GM23338 (cell line): ENCODE results near the gene GPD2. TPM values are rescaled to one million over a fixed set of nuclear protein-coding genes. Genes with fewer than 3 reads are reported as not detected.

ENCODE experiments used
- ATAC-seq: fragments of 200-7000 bp; cut with Tn5 transposase; 3 replicates; pipeline ENCODE4 v1.9.1; 2020
- DNase-seq: peaks from one replicate; pipeline ENCODE4 v3.0.0-alpha.2; 2015; ENCODE audit warnings: low spot score
- H2AFZ ChIP-seq: fragments of 200-600 bp; sonication (generic); 2 replicates; pipeline ENCODE4 v1.8.0; 2016; ENCODE audit warnings: antibody characterized with exemption, mild to moderate bottlenecking, moderate library complexity
- H3F3A ChIP-seq: fragments of 200-600 bp; sonication (generic); replicated peaks from 2 replicates; pipeline ENCODE4 v1.8.0; 2017; ENCODE audit warnings: antibody characterized with exemption, mixed run types, low read depth
- H3K27ac ChIP-seq: fragments of 200-600 bp; sonication (generic); 2 replicates; pipeline ENCODE4 v1.6.1; 2016; ENCODE audit warnings: low read depth
- H3K27me3 ChIP-seq: fragments of 200-600 bp; sonication (generic); 2 replicates; pipeline ENCODE4 v1.8.0; 2016; ENCODE audit warnings: mild to moderate bottlenecking, mixed run types, moderate library complexity; ENCODE audit not compliant: insufficient read depth
- H3K36me3 ChIP-seq: fragments of 200-600 bp; sonication (generic); 2 replicates; pipeline ENCODE4 v1.8.0; 2016; ENCODE audit warnings: mild to moderate bottlenecking; ENCODE audit not compliant: insufficient read depth
- H3K4me1 ChIP-seq: fragments of 200-600 bp; sonication (generic); 2 replicates; pipeline ENCODE4 v1.8.0; 2016; ENCODE audit warnings: mild to moderate bottlenecking, moderate library complexity; ENCODE audit not compliant: insufficient read depth
- H3K4me2 ChIP-seq: fragments of 200-600 bp; sonication (generic); 2 replicates; pipeline ENCODE4 v1.7.1; 2017; ENCODE audit warnings: mixed run types
- H3K4me3 ChIP-seq: fragments of 200-600 bp; sonication (generic); 2 replicates; pipeline ENCODE4 v1.6.1; 2016; ENCODE audit warnings: mixed run types
- H3K79me2 ChIP-seq: fragments of 200-600 bp; sonication (generic); replicated peaks from 2 replicates; pipeline ENCODE4 v1.8.0; 2017; ENCODE audit warnings: mild to moderate bottlenecking; ENCODE audit not compliant: insufficient read depth
- H3K9me2 ChIP-seq: fragments of 200-600 bp; sonication (generic); 2 replicates; pipeline ENCODE4 v1.8.0; 2017; ENCODE audit not compliant: insufficient read depth
- H4K20me1 ChIP-seq: fragments of 200-600 bp; sonication (generic); replicated peaks from 2 replicates; pipeline ENCODE4 v1.8.0; 2017; ENCODE audit warnings: mild to moderate bottlenecking; ENCODE audit not compliant: insufficient read depth
- H3K27ac Mint-ChIP-seq: 2 replicates; pipeline ENCODE4 v1.8.0; 2020; ENCODE audit warnings: inconsistent platforms, mild to moderate bottlenecking, moderate library complexity, mixed read lengths
- H3K27me3 Mint-ChIP-seq: 3 replicates; pipeline ENCODE4 v1.8.0; 2022; ENCODE audit warnings: low read depth, mild to moderate bottlenecking, moderate library complexity, mixed read lengths, inconsistent platforms; ENCODE audit not compliant: insufficient read depth, poor library complexity
- H3K36me3 Mint-ChIP-seq: 3 replicates; pipeline ENCODE4 v1.8.0; 2021; ENCODE audit warnings: low read depth, mild to moderate bottlenecking, inconsistent platforms, moderate library complexity, mixed read lengths
- H3K4me1 Mint-ChIP-seq: 3 replicates; pipeline ENCODE4 v1.8.0; 2020; ENCODE audit warnings: mild to moderate bottlenecking, inconsistent platforms, mixed read lengths
- H3K4me3 Mint-ChIP-seq: 3 replicates; pipeline ENCODE4 v1.8.0; 2021; ENCODE audit warnings: moderate library complexity, mild to moderate bottlenecking, inconsistent platforms, mixed read lengths
- H3K9me3 Mint-ChIP-seq: 3 replicates; pipeline ENCODE4 v1.8.0; 2020; ENCODE audit warnings: moderate library complexity, mild to moderate bottlenecking, inconsistent platforms, mixed read lengths
- CREB1 ChIP-seq: fragments of 250-450 bp; sonication (Bioruptor Pico); IDR thresholded peaks from 2 replicates; pipeline ENCODE4 v1.5.0; 2020; ENCODE audit warnings: low read depth, mild to moderate bottlenecking, moderate library complexity
- EZH2 ChIP-seq: fragments of 200-600 bp; sonication (generic); IDR thresholded peaks from one replicate; pipeline ENCODE4 v1.8.0; 2017; ENCODE audit warnings: antibody characterized with exemption, mild to moderate bottlenecking, low read depth; ENCODE audit not compliant: unreplicated experiment
- EZH2phosphoT487 ChIP-seq: fragments of 200-600 bp; sonication (generic); IDR thresholded peaks from one replicate; pipeline ENCODE4 v1.8.1; 2018; ENCODE audit warnings: antibody characterized with exemption; ENCODE audit not compliant: unreplicated experiment
- JUNB ChIP-seq: IDR thresholded peaks from one replicate; pipeline ENCODE4 v1.6.1; 2016; ENCODE audit warnings: antibody characterized with exemption; ENCODE audit not compliant: unreplicated experiment
- NANOG ChIP-seq: IDR thresholded peaks from 2 replicates; pipeline ENCODE4 v1.6.1; 2016; ENCODE audit warnings: antibody characterized with exemption, borderline replicate concordance
- POLR2AphosphoS5 ChIP-seq: IDR thresholded peaks from 2 replicates; pipeline ENCODE4 v1.6.1; 2016; ENCODE audit warnings: antibody characterized with exemption, low read depth
- ZNF114 ChIP-seq: fragments of 250-450 bp; sonication (Bioruptor Pico); IDR thresholded peaks from 2 replicates; pipeline ENCODE4 v1.5.0; 2020; ENCODE audit warnings: mild to moderate bottlenecking, moderate library complexity
- ZNF331 ChIP-seq: fragments of 250-450 bp; sonication (Bioruptor Pico); IDR thresholded peaks from 2 replicates; pipeline ENCODE4 v1.5.0; 2020; ENCODE audit warnings: low read depth, mild to moderate bottlenecking, moderate library complexity
- polyA plus RNA-seq: library from polyadenylated mRNA; unstranded; fragments of >200 nt; fragmentation: Nextera tagmentation; extraction: Ambion mirVana; gene quantifications from 2 replicates; pipeline ENCODE4 v1.2.1, GENCODE V29; 2016
- total RNA-seq: library from RNA; depleted of rRNA; stranded (reverse); fragments of >200 nt; shearing (Covaris generic); gene quantifications from 2 replicates; pipeline ENCODE4 v1.2.3, GENCODE V29; 2014
- TF ChIP-seq, protein P1 (sequence below): IDR thresholded peaks from 2 replicates; pipeline ENCODE4 v1.6.1; 2016; ENCODE audit warnings: antibody characterized with exemption
- TF ChIP-seq, protein P2 (sequence below): IDR thresholded peaks from one replicate; pipeline ENCODE4 v1.6.1; 2018; ENCODE audit warnings: antibody characterized with exemption; ENCODE audit not compliant: unreplicated experiment
- TF ChIP-seq, protein P3 (sequence below), 2 experiments: fragments of 200-600 bp in 1 of 2; sonication (generic) in 1 of 2; conservative IDR thresholded peaks; 2 replicates each; pipeline versions ENCODE4 v1.5.1 to v1.6.1; 2016 to 2017; ENCODE audit warnings: antibody characterized with exemption in 2 of 2, low read depth in 2 of 2, mild to moderate bottlenecking in 2 of 2, moderate library complexity in 1 of 2
- TF ChIP-seq, protein P4 (sequence below): fragments of 250-450 bp; sonication (Bioruptor Pico); IDR thresholded peaks from 2 replicates; pipeline ENCODE4 v1.5.0; 2020; ENCODE audit warnings: mild to moderate bottlenecking, moderate library complexity

GPD2 gene
- total and polyA plus RNA-seq, 2 experiments from 2014 or later = 9.4 to 67.4 TPM

DNA sequence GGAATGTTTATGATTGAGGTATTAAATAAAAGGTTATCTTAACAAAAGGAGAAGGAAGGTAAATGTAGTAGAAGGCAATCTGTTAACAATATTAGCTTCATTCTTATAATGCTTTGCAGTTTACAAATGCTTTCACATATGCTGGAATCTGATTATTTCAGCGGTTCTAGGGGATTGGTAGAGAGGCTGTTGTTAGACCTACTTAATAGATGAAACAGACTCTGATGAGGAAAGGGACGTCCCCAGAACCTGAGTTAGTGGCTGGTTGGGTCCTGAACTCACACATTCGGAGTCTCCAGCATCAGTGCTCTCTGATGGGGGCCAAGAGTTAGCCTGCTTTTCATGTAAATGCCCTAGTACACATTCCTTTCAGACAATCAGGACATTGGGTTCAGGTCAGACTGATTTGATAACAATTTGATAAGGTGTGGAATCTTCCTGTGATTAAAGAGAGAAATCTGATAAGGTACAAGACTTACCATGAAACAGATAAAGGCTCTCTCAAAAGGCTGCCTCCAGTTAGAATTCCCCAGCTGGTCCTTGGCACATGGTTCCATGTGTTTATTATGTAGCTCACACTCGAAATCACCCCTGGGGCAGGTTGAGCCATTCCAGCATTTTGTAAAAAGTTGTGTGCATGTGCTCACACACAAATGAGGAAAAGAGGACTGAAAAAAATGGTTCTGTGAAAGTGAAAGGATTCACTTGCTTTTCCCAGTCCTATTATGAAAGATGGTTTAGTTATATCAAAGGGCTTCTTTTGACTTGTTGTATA is 103.1 kb downstream of the GPD2 start:
- DNase-seq = no peak
- no peak for ATAC-seq

More for the DNA sequence above, 103.1 kb downstream of the GPD2 start:
- Histone ChIP-seq H3F3A (no peaks in the 10 kb centered on the region), H3K36me3 (no peaks in the 10 kb centered on the region), H4K20me1 (no peaks in the 10 kb centered on the region), H3K79me2 (no peaks in the 10 kb centered on the region), H3K27me3 (no peaks in the 10 kb centered on the region), H3K4me2 (no peak overlapping the region), H3K4me3 (no peak overlapping the region), H3K4me1 (no peaks in the 10 kb centered on the region), H3K9me2 (no peaks in the 10 kb centered on the region), H3K27ac (no peak overlapping the region), H2AFZ (no peak overlapping the region)
- peaks cover 3% of the 10 kb centered on the region; the same call in 2 of the 3 replicates for H3K9me3 Mint-ChIP-seq
- H3K4me1 Mint-ChIP-seq = peaks cover 18% of the 10 kb centered on the region
- H3K27me3 Mint-ChIP-seq = no peaks in the 10 kb centered on the region
- no peak for TF ChIP-seq CREB1
- TF ChIP-seq ZNF331 (CRISPR knock-in tag) = no peak
- no peak for TF ChIP-seq JUNB
- TF ChIP-seq, protein P1, sequence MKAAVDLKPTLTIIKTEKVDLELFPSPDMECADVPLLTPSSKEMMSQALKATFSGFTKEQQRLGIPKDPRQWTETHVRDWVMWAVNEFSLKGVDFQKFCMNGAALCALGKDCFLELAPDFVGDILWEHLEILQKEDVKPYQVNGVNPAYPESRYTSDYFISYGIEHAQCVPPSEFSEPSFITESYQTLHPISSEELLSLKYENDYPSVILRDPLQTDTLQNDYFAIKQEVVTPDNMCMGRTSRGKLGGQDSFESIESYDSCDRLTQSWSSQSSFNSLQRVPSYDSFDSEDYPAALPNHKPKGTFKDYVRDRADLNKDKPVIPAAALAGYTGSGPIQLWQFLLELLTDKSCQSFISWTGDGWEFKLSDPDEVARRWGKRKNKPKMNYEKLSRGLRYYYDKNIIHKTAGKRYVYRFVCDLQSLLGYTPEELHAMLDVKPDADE = no peak
- TF ChIP-seq, protein P2, sequence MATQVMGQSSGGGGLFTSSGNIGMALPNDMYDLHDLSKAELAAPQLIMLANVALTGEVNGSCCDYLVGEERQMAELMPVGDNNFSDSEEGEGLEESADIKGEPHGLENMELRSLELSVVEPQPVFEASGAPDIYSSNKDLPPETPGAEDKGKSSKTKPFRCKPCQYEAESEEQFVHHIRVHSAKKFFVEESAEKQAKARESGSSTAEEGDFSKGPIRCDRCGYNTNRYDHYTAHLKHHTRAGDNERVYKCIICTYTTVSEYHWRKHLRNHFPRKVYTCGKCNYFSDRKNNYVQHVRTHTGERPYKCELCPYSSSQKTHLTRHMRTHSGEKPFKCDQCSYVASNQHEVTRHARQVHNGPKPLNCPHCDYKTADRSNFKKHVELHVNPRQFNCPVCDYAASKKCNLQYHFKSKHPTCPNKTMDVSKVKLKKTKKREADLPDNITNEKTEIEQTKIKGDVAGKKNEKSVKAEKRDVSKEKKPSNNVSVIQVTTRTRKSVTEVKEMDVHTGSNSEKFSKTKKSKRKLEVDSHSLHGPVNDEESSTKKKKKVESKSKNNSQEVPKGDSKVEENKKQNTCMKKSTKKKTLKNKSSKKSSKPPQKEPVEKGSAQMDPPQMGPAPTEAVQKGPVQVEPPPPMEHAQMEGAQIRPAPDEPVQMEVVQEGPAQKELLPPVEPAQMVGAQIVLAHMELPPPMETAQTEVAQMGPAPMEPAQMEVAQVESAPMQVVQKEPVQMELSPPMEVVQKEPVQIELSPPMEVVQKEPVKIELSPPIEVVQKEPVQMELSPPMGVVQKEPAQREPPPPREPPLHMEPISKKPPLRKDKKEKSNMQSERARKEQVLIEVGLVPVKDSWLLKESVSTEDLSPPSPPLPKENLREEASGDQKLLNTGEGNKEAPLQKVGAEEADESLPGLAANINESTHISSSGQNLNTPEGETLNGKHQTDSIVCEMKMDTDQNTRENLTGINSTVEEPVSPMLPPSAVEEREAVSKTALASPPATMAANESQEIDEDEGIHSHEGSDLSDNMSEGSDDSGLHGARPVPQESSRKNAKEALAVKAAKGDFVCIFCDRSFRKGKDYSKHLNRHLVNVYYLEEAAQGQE = no peak
- TF ChIP-seq, protein P3, sequence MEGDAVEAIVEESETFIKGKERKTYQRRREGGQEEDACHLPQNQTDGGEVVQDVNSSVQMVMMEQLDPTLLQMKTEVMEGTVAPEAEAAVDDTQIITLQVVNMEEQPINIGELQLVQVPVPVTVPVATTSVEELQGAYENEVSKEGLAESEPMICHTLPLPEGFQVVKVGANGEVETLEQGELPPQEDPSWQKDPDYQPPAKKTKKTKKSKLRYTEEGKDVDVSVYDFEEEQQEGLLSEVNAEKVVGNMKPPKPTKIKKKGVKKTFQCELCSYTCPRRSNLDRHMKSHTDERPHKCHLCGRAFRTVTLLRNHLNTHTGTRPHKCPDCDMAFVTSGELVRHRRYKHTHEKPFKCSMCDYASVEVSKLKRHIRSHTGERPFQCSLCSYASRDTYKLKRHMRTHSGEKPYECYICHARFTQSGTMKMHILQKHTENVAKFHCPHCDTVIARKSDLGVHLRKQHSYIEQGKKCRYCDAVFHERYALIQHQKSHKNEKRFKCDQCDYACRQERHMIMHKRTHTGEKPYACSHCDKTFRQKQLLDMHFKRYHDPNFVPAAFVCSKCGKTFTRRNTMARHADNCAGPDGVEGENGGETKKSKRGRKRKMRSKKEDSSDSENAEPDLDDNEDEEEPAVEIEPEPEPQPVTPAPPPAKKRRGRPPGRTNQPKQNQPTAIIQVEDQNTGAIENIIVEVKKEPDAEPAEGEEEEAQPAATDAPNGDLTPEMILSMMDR (conservative IDR thresholded peaks at IDR 0.05; ENCODE audit: low read depth in 2 of 2) = no peak
- TF ChIP-seq, protein P4, sequence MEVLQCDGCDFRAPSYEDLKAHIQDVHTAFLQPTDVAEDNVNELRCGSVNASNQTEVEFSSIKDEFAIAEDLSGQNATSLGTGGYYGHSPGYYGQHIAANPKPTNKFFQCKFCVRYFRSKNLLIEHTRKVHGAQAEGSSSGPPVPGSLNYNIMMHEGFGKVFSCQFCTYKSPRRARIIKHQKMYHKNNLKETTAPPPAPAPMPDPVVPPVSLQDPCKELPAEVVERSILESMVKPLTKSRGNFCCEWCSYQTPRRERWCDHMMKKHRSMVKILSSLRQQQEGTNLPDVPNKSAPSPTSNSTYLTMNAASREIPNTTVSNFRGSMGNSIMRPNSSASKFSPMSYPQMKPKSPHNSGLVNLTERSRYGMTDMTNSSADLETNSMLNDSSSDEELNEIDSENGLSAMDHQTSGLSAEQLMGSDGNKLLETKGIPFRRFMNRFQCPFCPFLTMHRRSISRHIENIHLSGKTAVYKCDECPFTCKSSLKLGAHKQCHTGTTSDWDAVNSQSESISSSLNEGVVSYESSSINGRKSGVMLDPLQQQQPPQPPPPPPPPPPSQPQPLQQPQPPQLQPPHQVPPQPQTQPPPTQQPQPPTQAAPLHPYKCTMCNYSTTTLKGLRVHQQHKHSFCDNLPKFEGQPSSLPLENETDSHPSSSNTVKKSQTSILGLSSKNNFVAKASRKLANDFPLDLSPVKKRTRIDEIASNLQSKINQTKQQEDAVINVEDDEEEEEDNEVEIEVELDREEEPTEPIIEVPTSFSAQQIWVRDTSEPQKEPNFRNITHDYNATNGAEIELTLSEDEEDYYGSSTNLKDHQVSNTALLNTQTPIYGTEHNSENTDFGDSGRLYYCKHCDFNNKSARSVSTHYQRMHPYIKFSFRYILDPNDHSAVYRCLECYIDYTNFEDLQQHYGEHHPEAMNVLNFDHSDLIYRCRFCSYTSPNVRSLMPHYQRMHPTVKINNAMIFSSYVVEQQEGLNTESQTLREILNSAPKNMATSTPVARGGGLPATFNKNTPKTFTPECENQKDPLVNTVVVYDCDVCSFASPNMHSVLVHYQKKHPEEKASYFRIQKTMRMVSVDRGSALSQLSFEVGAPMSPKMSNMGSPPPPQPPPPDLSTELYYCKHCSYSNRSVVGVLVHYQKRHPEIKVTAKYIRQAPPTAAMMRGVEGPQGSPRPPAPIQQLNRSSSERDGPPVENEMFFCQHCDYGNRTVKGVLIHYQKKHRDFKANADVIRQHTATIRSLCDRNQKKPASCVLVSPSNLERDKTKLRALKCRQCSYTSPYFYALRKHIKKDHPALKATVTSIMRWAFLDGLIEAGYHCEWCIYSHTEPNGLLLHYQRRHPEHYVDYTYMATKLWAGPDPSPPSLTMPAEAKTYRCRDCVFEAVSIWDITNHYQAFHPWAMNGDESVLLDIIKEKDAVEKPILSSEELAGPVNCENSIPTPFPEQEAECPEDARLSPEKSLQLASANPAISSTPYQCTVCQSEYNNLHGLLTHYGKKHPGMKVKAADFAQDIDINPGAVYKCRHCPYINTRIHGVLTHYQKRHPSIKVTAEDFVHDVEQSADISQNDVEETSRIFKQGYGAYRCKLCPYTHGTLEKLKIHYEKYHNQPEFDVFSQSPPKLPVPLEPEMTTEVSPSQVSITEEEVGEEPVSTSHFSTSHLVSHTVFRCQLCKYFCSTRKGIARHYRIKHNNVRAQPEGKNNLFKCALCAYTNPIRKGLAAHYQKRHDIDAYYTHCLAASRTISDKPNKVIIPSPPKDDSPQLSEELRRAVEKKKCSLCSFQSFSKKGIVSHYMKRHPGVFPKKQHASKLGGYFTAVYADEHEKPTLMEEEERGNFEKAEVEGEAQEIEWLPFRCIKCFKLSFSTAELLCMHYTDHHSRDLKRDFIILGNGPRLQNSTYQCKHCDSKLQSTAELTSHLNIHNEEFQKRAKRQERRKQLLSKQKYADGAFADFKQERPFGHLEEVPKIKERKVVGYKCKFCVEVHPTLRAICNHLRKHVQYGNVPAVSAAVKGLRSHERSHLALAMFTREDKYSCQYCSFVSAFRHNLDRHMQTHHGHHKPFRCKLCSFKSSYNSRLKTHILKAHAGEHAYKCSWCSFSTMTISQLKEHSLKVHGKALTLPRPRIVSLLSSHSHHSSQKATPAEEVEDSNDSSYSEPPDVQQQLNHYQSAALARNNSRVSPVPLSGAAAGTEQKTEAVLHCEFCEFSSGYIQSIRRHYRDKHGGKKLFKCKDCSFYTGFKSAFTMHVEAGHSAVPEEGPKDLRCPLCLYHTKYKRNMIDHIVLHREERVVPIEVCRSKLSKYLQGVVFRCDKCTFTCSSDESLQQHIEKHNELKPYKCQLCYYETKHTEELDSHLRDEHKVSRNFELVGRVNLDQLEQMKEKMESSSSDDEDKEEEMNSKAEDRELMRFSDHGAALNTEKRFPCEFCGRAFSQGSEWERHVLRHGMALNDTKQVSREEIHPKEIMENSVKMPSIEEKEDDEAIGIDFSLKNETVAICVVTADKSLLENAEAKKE (CRISPR knock-in tag) = no peak
- no peak for TF ChIP-seq EZH2
- no peak for TF ChIP-seq EZH2phosphoT487
- TF ChIP-seq POLR2AphosphoS5 = no peak
- TF ChIP-seq ZNF114 (CRISPR knock-in tag) = no peak
- no peak for TF ChIP-seq NANOG
- H3K36me3 Mint-ChIP-seq = peaks cover 8% of the 10 kb centered on the region
- no peak overlapping the region for H3K4me3 Mint-ChIP-seq
- no peak overlapping the region for H3K27ac Mint-ChIP-seq
